Activated T-helper 2 cell treated with anti-CD3 and anti-CD28 coated beads, Interferon-gamma antibody, Interleukin-2, Interleukin-4, amounts not matched to agents 10 μg/mL and 5 μg/mL and 100 μg/mL, durations not matched to agents 14 hours and 24 hours and 36 hours (primary cell): ENCODE results near the gene ZNF740. TPM values are rescaled to one million over a fixed set of nuclear protein-coding genes. Genes with fewer than 3 reads are reported as not detected.

ENCODE experiments used
- DNase-seq: peaks from one replicate; pipeline ENCODE4 v3.0.0; 2021; ENCODE audit warnings: low spot score
- H3K27ac Mint-ChIP-seq: one replicate; pipeline ENCODE4 v1.8.0; 2021; ENCODE audit warnings: mixed read lengths
- H3K27me3 Mint-ChIP-seq: one replicate; pipeline ENCODE4 v1.8.0; 2021; ENCODE audit warnings: low read depth, mixed read lengths
- H3K36me3 Mint-ChIP-seq: one replicate; pipeline ENCODE4 v1.8.0; 2021; ENCODE audit warnings: low read depth, mixed read lengths
- H3K4me1 Mint-ChIP-seq: one replicate; pipeline ENCODE4 v1.8.0; 2021; ENCODE audit warnings: low read depth, mixed read lengths
- H3K4me3 Mint-ChIP-seq: one replicate; pipeline ENCODE4 v1.8.0; 2021; ENCODE audit warnings: low read depth, mild to moderate bottlenecking, moderate library complexity, mixed read lengths
- H3K9me3 Mint-ChIP-seq: one replicate; pipeline ENCODE4 v1.8.0; 2021; ENCODE audit warnings: mixed read lengths
- intact Hi-C: fragments of 100-400 bp; cut with micrococcal nuclease; formaldehyde crosslinking; loops from one replicate; pipeline ENCODE4 v1.15.1; 2023
- total RNA-seq: library from RNA; stranded (reverse); gene quantifications from 2 replicates; pipeline ENCODE4 v1.2.3, GENCODE V29; 2022

ZNF740 gene
- total RNA-seq, 1 donor from 2014 or later, result 45.5 TPM

DNA sequence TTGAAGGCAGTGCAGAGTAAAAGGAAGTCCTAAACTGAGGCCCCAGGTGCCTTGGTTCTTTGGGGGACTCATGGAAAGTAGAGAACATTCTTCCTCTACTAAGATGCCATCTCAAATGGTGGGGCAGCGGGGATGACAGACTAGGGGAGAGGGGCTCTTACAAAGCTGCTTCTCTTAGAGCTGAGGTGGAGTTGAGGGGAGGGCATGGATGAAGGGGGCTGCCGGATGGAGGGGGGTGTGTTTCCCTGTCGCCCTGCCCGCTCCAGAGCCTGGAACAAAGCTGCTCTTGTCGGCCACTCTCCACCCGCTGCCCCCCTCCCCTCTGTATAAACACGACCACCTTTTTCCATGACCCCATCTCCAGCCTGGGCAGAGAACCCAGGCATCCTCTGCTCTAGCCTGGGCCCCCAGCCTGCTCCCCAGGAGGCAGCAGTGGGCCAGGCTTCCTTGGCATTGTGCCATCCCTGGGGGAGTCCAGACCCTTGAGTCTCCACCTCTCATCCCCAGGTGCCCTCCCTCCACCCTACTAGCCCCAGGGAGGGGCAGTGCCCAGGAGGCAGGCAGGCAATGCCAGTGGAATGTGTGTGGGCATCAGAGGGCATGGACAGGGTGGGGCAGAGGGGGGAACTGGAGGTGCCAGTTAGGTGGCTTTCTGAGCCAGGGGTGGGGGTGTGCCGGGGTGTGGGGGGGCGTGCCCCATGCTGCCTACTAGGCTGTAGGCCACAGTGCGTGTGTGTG is 49.8 kb downstream of the ZNF740 start:
- no peak overlapping the region for H3K4me3 Mint-ChIP-seq
- H3K27ac Mint-ChIP-seq, result no peak overlapping the region
- no peak for DNase-seq
- peaks cover 10% of the 10 kb centered on the region for H3K36me3 Mint-ChIP-seq
- H3K9me3 Mint-ChIP-seq, result no peaks in the 10 kb centered on the region
- peaks cover 27% of the 10 kb centered on the region for H3K4me1 Mint-ChIP-seq
- intact Hi-C loops, result no loop called here
- no peaks in the 10 kb centered on the region for H3K27me3 Mint-ChIP-seq

DNA sequence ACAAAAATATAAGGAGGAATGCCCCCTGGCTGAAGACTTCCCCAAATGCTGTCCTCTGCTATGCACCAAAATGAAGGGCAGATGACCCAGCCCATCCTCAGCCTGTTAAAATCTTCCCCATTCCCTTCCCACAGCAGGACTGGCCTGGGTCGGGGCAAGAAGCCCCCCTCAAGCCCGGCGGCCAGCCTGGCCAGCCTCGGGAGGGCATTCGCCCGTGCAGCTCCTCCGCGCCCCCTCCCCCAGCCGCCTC is 51.1 kb downstream of the ZNF740 start:
- DNase-seq, result no peak
- Mint-ChIP-seq H3K27me3 (no peaks in the 10 kb centered on the region), H3K4me3 (peak overlapping the region; percentile 57), H3K4me1 (peaks cover 37% of the 10 kb centered on the region), H3K9me3 (no peaks in the 10 kb centered on the region), H3K27ac (no peak overlapping the region), H3K36me3 (peaks cover 5% of the 10 kb centered on the region)
- intact Hi-C loops, result no loop called here

DNA sequence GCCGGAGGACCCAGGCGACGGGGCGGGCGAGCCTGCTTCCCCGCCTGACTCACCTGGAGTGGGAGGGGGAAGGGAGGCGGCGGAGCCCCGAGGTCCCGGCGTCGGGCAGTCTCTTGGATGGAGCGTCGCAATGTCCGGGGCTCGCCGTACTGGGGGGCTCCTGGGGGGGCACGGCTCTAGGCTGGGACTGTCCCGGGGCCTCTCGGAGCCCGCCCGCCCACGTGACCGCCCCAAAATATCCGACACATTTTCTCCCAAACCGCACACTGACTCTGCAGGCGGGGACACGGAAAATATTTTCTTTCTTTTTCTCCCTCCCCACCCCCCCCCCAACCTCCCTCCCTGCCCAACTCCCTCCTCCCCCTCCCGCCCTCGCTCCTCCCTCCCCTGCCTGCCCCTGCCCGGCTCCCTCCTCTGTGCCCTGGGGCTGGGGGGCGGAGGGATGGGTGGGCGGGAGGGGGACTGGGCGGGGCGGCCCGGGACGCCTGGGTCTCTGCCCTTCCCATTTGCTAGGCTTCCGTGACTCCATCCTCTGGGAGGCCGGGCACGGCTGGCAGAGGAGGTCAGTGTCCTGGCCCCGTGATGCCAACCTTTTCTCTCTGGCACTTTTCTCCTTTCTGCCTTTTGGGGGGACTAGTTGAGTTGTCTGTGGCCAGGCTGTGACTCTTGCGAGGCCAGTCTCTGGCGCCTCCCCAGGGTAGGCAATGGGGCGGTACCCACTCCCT is 51.6 kb downstream of the ZNF740 start, which contains the start of gene RARG:
RARG (minus strand) TSS at position 289 of the 725 bp plus-strand sequence. CDS start 4,664 bp downstream, outside the sequence.
- peaks cover 2% of the 10 kb centered on the region for H3K36me3 Mint-ChIP-seq
- intact Hi-C loops, result loop anchor here (1.0 to 2.0 kb wide), 2 partner anchors 11 to 21 kb away; a partner anchor contains a TSS
- H3K9me3 Mint-ChIP-seq, result no peaks in the 10 kb centered on the region
- peak within 1 kb of the TSS; percentile 79 for H3K27ac Mint-ChIP-seq
- peak within 1 kb of the TSS; percentile 78 for H3K4me3 Mint-ChIP-seq
- no peaks in the 10 kb centered on the region for H3K27me3 Mint-ChIP-seq
- peaks cover 38% of the 10 kb centered on the region for H3K4me1 Mint-ChIP-seq
- DNase-seq, result peak; percentile 39

DNA sequence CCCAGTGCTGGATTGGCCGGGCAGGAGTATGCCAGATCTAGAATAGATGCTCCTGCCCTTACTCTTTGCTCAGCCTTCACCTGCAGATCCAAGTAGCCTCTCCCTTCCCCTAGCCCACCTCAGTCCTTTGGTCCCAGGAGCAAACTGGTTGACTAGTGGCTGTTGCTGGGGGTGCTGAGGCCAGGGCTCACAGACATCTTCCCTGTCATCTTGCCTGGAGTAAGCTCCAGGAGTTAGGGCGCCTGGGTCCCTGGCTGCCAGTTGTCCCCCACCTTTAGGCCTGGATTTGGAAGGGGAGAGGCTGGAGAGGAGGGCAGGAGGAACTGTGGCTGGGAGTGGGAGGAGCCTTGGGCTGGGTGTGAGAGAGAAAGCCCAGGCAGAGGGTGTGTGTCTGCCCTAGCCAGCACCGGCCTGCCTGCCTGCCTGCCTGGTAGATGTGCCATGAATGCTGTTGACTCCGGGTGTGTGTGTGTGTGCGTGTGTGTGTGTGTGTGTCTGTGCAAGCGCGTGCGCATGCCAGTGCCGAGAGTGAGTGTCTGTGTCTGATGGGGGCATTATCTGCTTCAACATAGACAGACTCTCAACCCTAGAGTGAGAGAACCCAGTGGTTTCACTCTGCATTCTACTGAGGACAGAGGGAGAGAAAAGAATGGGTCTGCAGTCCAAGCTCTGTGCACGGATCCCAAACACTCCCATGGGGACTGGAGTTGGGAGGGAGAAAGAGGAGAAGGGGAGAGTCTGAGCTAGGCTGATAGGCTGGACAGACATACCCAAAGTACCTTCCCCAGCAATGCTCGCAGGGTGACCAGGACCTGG is 52.3 kb downstream of the ZNF740 start:
- Mint-ChIP-seq H3K4me3 (peak overlapping the region; percentile 78), H3K36me3 (no peaks in the 10 kb centered on the region), H3K27me3 (no peaks in the 10 kb centered on the region), H3K27ac (peak overlapping the region; percentile 79), H3K4me1 (peaks cover 38% of the 10 kb centered on the region), H3K9me3 (no peaks in the 10 kb centered on the region)
- intact Hi-C loops, result loop anchor here (1.0 to 2.0 kb wide), 2 partner anchors 12 to 20 kb away; a partner anchor contains a TSS
- DNase-seq, result no peak

DNA sequence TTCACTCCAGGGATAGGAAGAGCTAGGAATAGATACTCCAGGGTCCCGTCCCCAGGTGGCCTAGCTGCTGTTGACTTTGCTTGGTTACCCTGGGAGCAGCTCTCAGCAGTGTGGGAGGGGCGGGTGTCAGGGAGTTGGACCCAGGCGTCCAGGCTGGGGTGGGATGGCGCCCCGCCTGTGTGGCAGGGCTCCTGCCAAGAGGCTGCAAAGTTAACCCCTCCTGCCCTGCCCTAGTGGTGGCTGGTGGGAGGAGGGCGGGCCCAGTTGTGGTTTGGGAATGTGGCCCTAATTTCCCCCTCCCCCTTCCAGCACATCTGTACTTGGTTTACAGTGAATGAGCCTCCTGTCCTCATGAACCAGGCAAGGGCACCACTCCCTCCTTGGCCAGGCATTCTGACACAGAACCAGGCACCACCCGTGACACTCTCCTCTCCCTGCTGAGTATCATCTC is 53.2 kb downstream of the ZNF740 start:
- Mint-ChIP-seq H3K36me3 (no peaks in the 10 kb centered on the region), H3K4me3 (peak overlapping the region; percentile 38), H3K27ac (no peak overlapping the region), H3K27me3 (no peaks in the 10 kb centered on the region), H3K4me1 (peaks cover 38% of the 10 kb centered on the region), H3K9me3 (no peaks in the 10 kb centered on the region)
- DNase-seq, result no peak
- intact Hi-C loops, result loop anchor here (2.0 kb wide), 1 partner anchor 19 kb away; a partner anchor contains a TSS

DNA sequence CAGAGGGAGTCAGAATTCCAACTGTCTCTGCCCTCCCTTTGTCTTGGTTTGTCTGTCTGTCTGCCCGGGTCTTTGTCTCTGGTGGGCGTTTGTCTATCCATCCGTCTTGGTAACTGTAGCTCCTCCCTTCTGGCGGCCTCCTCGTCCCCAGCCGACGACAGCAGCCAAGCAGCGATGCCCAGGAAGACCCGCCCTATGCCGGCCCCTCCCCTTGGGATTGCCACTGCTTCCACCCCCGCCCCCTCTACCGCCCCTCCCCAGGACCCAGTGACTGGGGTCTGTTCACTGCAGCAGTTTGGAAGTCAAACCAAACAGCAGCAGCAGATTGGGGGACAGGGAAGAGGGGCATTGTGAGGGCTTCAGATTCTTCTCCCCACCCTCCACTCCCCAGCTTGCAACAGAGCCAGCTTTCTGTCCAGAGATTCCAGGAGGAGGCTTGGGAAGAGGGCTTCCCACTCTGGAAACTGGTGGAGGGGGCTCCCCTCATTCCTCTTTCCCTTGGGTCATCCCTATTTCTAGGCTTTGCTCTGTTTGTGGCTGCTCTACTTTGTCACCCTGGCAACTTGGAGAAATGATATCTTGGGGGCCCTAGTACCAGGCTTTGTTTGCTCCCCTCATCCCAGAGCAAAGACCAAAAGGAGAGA is 53.9 kb downstream of the ZNF740 start:
- no peak for DNase-seq
- Mint-ChIP-seq H3K36me3 (no peaks in the 10 kb centered on the region), H3K27me3 (no peaks in the 10 kb centered on the region), H3K9me3 (no peaks in the 10 kb centered on the region), H3K27ac (no peak overlapping the region), H3K4me1 (peaks cover 36% of the 10 kb centered on the region), H3K4me3 (no peak overlapping the region)
- intact Hi-C loops, result no loop called here

DNA sequence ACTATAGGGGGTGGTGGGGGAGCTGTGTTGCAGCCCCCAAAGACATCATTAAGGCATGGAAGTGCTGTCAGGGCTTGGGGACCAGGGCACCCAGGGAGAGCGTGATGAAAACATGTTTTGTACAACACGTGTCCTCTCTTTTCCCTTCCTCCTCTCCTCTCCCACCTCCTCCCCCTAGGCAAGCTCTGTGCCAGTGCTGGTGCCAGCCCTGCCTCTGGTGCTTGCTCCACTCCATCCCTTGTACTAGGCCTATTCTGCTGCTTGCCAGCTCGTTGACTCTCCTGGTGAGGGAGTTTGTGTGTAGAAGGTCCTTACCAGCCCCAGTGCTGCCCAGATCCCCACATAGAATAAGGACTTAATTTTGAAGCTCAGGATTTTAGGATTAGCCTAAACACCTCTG is 54.6 kb downstream of the ZNF740 start:
- H3K36me3 Mint-ChIP-seq, result no peaks in the 10 kb centered on the region
- H3K27ac Mint-ChIP-seq, result no peak overlapping the region
- peaks cover 2% of the 10 kb centered on the region for H3K27me3 Mint-ChIP-seq
- H3K4me3 Mint-ChIP-seq, result no peak overlapping the region
- DNase-seq, result no peak
- H3K9me3 Mint-ChIP-seq, result no peaks in the 10 kb centered on the region
- intact Hi-C loops, result no loop called here
- peaks cover 36% of the 10 kb centered on the region for H3K4me1 Mint-ChIP-seq

DNA sequence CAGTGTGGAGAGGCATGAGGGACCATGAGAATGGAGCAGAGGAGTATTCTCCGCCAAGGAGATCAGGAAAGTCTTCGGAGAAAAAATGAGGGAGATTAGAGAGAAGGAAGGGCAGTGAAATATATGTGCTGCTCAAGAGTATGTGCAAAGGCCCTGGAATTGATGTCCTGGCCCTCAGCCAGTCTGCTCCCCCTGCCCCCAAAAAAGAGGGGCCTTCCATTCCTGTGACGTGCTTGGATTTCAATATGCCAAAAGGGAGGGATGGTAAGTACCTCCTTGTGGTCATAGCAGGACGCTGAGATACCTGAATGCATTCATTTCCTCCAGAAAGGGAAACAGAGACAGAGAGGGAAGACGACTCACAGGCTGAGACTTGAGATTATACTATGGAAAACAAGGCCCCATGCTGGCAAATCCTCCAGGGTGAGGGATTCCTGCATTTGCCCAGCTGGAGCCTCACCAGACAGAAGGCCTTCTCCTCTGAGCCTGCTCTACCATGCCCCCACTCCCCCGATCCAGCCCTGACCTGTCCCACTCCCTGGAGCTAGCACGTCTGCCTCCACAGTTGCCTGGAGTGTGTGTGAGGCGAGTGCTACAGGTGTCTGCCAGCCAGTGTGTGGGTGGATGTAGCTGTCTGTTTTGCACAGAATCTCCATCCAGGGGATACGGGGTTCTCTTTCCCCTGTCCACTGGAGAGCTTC is 55.4 kb downstream of the ZNF740 start:
- H3K4me3 Mint-ChIP-seq, result no peak overlapping the region
- H3K9me3 Mint-ChIP-seq, result no peaks in the 10 kb centered on the region
- H3K4me1 Mint-ChIP-seq, result peaks cover 34% of the 10 kb centered on the region
- no peak for DNase-seq
- H3K27me3 Mint-ChIP-seq, result peaks cover 3% of the 10 kb centered on the region
- H3K27ac Mint-ChIP-seq, result peak overlapping the region; percentile 30
- no peaks in the 10 kb centered on the region for H3K36me3 Mint-ChIP-seq
- intact Hi-C loops, result loop anchor here (2.0 kb wide), 1 partner anchor 13 kb away; no protein-coding TSS in a partner anchor

DNA sequence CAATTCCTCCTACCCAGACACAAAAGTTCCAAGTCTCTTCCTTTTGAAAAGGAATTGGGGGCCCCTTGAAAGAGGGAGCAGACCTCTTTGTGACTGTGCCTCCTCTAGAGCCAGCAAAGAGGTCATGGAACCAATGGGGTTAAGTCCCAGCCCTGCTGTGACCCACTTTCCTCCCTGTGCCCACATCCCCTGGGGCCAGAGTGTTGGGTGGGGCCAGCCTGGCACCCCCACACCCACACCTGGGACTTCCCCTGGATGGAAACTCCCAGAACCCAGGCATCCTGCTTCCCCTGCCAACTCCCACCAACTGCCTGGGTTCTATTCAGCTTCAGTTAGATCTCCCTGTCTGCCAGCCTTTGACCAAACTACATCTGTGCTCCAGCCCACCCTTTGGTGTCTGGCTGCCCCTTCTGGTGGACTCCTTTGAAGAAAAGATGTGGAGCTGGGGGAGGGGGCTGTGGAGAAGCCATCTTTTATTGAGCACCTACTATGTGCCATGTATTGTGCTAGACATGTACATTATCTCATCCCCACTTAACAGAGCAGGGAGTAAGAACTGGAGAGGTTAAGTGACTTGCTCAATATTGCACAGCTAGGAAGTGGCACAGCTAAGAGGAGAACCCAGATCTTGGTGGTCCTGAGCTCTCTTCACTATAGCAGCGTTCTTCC is 56.1 kb downstream of the ZNF740 start:
- H3K4me3 Mint-ChIP-seq, result no peak overlapping the region
- H3K36me3 Mint-ChIP-seq, result no peaks in the 10 kb centered on the region
- intact Hi-C loops, result loop anchor here (2.0 kb wide), 1 partner anchor 14 kb away; no protein-coding TSS in a partner anchor
- H3K4me1 Mint-ChIP-seq, result peaks cover 33% of the 10 kb centered on the region
- peak overlapping the region; percentile 30 for H3K27ac Mint-ChIP-seq
- no peaks in the 10 kb centered on the region for H3K9me3 Mint-ChIP-seq
- H3K27me3 Mint-ChIP-seq, result peaks cover 7% of the 10 kb centered on the region
- DNase-seq, result no peak

DNA sequence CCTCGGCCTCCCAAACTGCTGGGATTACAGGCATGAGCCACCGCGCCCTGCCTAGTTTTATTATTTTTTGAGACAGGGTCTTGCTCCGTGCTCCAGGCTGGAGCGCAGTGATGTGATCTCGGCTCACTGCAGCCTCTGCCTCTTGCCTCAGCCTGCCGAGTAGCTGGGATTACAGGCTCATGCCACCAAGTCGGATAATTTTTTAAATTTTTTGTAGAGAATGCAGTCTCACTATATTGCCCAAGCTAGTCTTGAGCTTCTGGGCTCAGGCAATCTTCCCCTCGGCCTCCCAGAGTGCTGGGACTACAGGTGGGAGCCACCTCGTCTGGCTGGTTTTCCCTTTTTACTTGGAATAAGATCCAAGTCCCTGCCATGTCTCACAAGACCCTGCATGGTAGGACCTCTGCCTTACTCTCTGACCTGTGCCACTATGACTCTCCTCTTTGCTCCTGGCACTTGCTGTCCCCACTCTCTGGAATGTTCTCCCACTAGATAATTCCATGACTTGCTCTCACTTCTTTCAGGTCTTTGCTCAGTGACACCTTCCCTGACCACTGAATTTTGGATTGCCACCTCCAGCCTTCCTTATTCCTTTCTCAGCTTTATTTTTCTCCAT is 59.2 kb downstream of the ZNF740 start:
- no peaks in the 10 kb centered on the region for H3K36me3 Mint-ChIP-seq
- no peak overlapping the region for H3K27ac Mint-ChIP-seq
- peaks cover 24% of the 10 kb centered on the region for H3K27me3 Mint-ChIP-seq
- intact Hi-C loops, result no loop called here
- no peaks in the 10 kb centered on the region for H3K9me3 Mint-ChIP-seq
- no peak for DNase-seq
- peaks cover 24% of the 10 kb centered on the region for H3K4me1 Mint-ChIP-seq
- no peak overlapping the region for H3K4me3 Mint-ChIP-seq

DNA sequence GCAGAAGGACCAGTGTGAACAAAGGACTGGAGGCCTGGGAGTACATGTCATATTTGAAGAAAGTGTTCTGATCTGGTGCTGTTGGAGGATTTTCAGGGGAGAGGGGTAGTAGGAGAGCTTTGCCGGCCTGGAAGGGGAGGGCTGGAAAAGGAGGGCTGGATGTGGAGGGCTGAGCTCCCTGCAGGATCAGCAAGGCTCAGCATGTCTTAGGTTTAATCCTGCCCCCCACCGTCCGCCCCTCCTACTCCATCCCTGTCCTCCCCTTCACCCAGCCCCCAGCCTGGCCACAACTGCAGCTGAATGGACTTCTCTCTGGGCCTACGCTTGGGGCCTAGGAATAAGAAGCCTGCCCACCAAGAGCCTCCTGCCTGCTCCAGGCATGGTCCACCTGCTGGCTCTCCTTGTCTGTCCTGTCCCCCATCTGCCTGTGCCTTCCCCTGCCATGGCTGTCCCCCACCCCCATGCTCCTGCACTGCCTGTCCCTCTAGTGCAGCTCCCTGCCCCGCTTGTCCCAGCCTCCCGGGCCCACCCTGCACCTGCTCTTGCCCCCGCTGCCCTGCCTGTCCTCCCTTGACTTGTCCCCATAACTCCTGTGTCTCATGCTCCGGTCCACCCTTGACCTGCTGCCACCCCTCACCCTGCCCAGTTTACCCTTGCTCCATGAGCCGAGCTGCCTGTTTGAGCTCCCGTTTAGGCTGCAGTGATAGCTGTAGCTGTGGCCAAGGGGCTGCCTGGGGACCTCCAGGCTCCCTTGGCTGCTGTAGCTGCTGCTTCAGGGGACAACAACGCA is 61.3 kb downstream of the ZNF740 start:
- peaks cover 29% of the 10 kb centered on the region for H3K27me3 Mint-ChIP-seq
- H3K27ac Mint-ChIP-seq, result no peak overlapping the region
- no peak for DNase-seq
- H3K36me3 Mint-ChIP-seq, result no peaks in the 10 kb centered on the region
- intact Hi-C loops, result no loop called here
- no peak overlapping the region for H3K4me3 Mint-ChIP-seq
- H3K9me3 Mint-ChIP-seq, result no peaks in the 10 kb centered on the region
- H3K4me1 Mint-ChIP-seq, result peaks cover 7% of the 10 kb centered on the region
